Trophoblast cell (in vitro differentiated cells and primary cell): ENCODE data around the gene SPATA24.
"Not testable (repeated sequence)": the region's sequence is repeated elsewhere in the genome, so short reads cannot be mapped to it uniquely, and the experiment has no call there.

Experiments
- DNase-seq, 2 donors: peaks; one replicate each; pipeline ENCODE4 v3.0.0-alpha.2; 2016
- H2AFZ ChIP-seq: 2 replicates; pipeline ENCODE4 v1.6.1; 2013; ENCODE audit warnings: low read length, moderate library complexity, mild to moderate bottlenecking; ENCODE audit not compliant: insufficient read depth, poor library complexity
- H2AK5ac ChIP-seq: 2 replicates; pipeline ENCODE4 v1.6.1; 2013; ENCODE audit warnings: mild to moderate bottlenecking, low read length
- H2BK120ac ChIP-seq: 2 replicates; pipeline ENCODE4 v1.6.1; 2013; ENCODE audit warnings: low read length, mild to moderate bottlenecking, moderate library complexity; ENCODE audit not compliant: insufficient read depth, poor library complexity
- H2BK12ac ChIP-seq: 2 replicates; pipeline ENCODE4 v1.6.1; 2013; ENCODE audit warnings: mild to moderate bottlenecking, low read length, moderate library complexity
- H2BK5ac ChIP-seq: 2 replicates; pipeline ENCODE4 v1.6.1; 2013; ENCODE audit warnings: low read length, low read depth, moderate library complexity, mild to moderate bottlenecking; ENCODE audit not compliant: poor library complexity
- H3K14ac ChIP-seq: 2 replicates; pipeline ENCODE4 v1.6.1; 2013; ENCODE audit warnings: mild to moderate bottlenecking, low read length
- H3K18ac ChIP-seq: 2 replicates; pipeline ENCODE4 v1.6.1; 2013; ENCODE audit warnings: mild to moderate bottlenecking, low read length
- H3K23ac ChIP-seq: 2 replicates; pipeline ENCODE4 v1.6.1; 2013; ENCODE audit warnings: low read length
- H3K27ac ChIP-seq: 2 replicates; pipeline ENCODE4 v1.5.1; 2013; ENCODE audit warnings: low read depth, mild to moderate bottlenecking, inconsistent platforms, low read length, moderate library complexity
- H3K27me3 ChIP-seq: 2 replicates; pipeline ENCODE4 v1.6.1; 2013; ENCODE audit warnings: inconsistent platforms, mild to moderate bottlenecking, low read length, moderate library complexity; ENCODE audit not compliant: insufficient read depth
- H3K36me3 ChIP-seq, 2 experiments: 1 replicate in 1 of 2; 2 replicates in 1 of 2; pipeline ENCODE4 v1.6.1; 2013; ENCODE audit warnings: low read length in 2 of 2, mild to moderate bottlenecking in 2 of 2, moderate library complexity in 1 of 2; ENCODE audit not compliant: insufficient read depth in 2 of 2, control insufficient read depth in 1 of 2
- H3K4ac ChIP-seq: 2 replicates; pipeline ENCODE4 v1.6.1; 2013; ENCODE audit warnings: low read depth, mild to moderate bottlenecking, low read length, moderate library complexity
- H3K4me1 ChIP-seq, 2 experiments: 1 replicate in 1 of 2; 2 replicates in 1 of 2; pipeline ENCODE4 v1.6.1; 2013; ENCODE audit warnings: low read length in 2 of 2, mild to moderate bottlenecking in 2 of 2, moderate library complexity in 1 of 2; ENCODE audit not compliant: insufficient read depth in 2 of 2, control insufficient read depth in 1 of 2
- H3K4me2 ChIP-seq: 2 replicates; pipeline ENCODE4 v1.6.1; 2013; ENCODE audit warnings: inconsistent platforms, mild to moderate bottlenecking, low read length, moderate library complexity
- H3K4me3 ChIP-seq: 2 replicates; pipeline ENCODE4 v1.5.1; 2013; ENCODE audit warnings: mild to moderate bottlenecking, low read depth, low read length, inconsistent platforms
- H3K79me1 ChIP-seq: one replicate; pipeline ENCODE4 v1.6.1; 2013; ENCODE audit warnings: low read length
- H3K79me2 ChIP-seq: 2 replicates; pipeline ENCODE4 v1.6.1; 2013; ENCODE audit warnings: low read length, mild to moderate bottlenecking; ENCODE audit not compliant: control insufficient read depth, insufficient read depth, poor library complexity
- H3K9ac ChIP-seq: 2 replicates; pipeline ENCODE4 v1.6.1; 2013; ENCODE audit warnings: mild to moderate bottlenecking, low read length
- H3K9me3 ChIP-seq: 2 replicates; pipeline ENCODE4 v1.6.1; 2013; ENCODE audit warnings: low read depth, mild to moderate bottlenecking, control low read depth, inconsistent platforms, low read length; ENCODE audit not compliant: insufficient read depth
- H4K12ac ChIP-seq: 2 replicates; pipeline ENCODE4 v1.6.1; 2013; ENCODE audit warnings: low read depth, mild to moderate bottlenecking, low read length, moderate library complexity
- H4K8ac ChIP-seq: 2 replicates; pipeline ENCODE4 v1.6.1; 2013; ENCODE audit warnings: low read depth, mild to moderate bottlenecking, low read length, moderate library complexity
- H4K91ac ChIP-seq: one replicate; pipeline ENCODE4 v1.6.1; 2013; ENCODE audit warnings: low read depth, mild to moderate bottlenecking, low read length, moderate library complexity
- WGBS: extraction: QIAGEN DNeasy Blood & Tissue Kit; methylation state at CpG from one replicate; pipeline ENCODE4 v1.1.7; 2013; ENCODE audit warnings: missing lambda C conversion rate; ENCODE audit not compliant: insufficient read length, insufficient coverage; ENCODE audit errors: extremely low coverage; 5-methylcytosine and 5-hydroxymethylcytosine counted together

SPATA24 gene

DNA sequence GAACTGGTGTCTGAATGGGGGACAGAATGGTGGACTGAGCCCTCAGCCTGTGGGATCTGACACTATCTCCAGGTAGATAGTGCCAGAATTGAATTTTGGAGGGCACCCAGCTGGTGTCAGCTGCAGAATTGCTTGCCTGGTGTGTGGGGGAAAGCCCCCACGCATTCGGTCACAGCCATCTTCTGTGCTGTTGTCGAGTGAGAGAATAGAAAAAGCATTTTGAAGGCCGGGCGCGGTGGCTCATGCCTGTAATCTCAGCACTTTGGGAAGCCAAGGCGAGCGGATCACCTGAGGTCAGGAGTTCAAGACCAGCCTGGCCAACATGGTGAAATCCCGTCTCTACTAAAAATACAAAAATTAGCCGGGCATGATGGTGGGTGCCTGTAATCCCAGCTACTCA is 16.9 kb downstream of the SPATA24 start:
- not testable (repeated sequence) for H3K14ac ChIP-seq, H3K9me3 ChIP-seq, H3K9ac ChIP-seq, H4K12ac ChIP-seq, H3K36me3 ChIP-seq, H2BK12ac ChIP-seq, H3K4ac ChIP-seq, H3K27ac ChIP-seq, H2AFZ ChIP-seq, H4K8ac ChIP-seq, H2BK5ac ChIP-seq, H3K23ac ChIP-seq, H3K18ac ChIP-seq, H3K27me3 ChIP-seq, H3K4me2 ChIP-seq, H2AK5ac ChIP-seq, H3K79me1 ChIP-seq, H3K4me3 ChIP-seq, H2BK120ac ChIP-seq, DNase-seq, H3K79me2 ChIP-seq
- WGBS: no CpG with 5 or more reads among the region's 10 CpGs
- Histone ChIP-seq H3K4me1 (peaks cover 8 to 18% of the 10 kb centered on the region in 2 experiments), H4K91ac (peak overlapping the region; percentile 49)

DNA sequence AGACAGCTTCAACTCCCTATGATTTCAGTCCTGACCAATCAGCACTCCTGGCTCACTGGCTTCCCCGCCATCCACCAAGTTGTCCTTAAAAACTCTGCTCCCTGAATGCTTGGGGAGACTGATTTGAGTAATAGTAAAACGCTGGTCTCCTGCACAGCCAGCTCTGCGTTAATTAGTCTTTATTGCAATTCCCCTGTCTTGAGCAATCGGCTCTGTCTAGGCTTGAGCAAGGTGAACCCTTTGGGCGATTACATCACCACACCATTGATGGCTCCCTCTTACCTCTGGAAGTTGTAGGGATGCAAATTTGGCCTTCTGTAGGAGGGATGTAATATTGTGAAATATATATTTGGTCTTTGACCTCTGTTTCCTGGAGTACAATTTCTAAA is 17.8 kb downstream of the SPATA24 start:
- Histone ChIP-seq H3K36me3 (no peaks in the 10 kb centered on the region), H3K9ac (no peak overlapping the region), H3K4me3 (no peak overlapping the region), H3K4me1 (peaks cover 5 to 17% of the 10 kb centered on the region in 2 experiments), H3K27ac (peak overlapping the region; percentile 40), H2AK5ac (no peak overlapping the region), H3K18ac (no peak overlapping the region), H3K14ac (no peak overlapping the region), H3K23ac (no peak overlapping the region), H3K4ac (no peak overlapping the region), H2BK12ac (no peak overlapping the region), H4K8ac (no peak overlapping the region), H4K91ac (no peak overlapping the region), H3K79me1 (peaks cover 5% of the 10 kb centered on the region), H3K27me3 (no peaks in the 10 kb centered on the region), H3K79me2 (no peaks in the 10 kb centered on the region), H2BK120ac (peak overlapping the region; percentile 5), H3K4me2 (no peak overlapping the region), H4K12ac (no peak overlapping the region), H2AFZ (no peak overlapping the region), H3K9me3 (no peaks in the 10 kb centered on the region), H2BK5ac (no peak overlapping the region)
- peak in 1 of 2 donors; percentile 30 for DNase-seq
- WGBS: no CpG with 5 or more reads among the region's 5 CpGs

DNA sequence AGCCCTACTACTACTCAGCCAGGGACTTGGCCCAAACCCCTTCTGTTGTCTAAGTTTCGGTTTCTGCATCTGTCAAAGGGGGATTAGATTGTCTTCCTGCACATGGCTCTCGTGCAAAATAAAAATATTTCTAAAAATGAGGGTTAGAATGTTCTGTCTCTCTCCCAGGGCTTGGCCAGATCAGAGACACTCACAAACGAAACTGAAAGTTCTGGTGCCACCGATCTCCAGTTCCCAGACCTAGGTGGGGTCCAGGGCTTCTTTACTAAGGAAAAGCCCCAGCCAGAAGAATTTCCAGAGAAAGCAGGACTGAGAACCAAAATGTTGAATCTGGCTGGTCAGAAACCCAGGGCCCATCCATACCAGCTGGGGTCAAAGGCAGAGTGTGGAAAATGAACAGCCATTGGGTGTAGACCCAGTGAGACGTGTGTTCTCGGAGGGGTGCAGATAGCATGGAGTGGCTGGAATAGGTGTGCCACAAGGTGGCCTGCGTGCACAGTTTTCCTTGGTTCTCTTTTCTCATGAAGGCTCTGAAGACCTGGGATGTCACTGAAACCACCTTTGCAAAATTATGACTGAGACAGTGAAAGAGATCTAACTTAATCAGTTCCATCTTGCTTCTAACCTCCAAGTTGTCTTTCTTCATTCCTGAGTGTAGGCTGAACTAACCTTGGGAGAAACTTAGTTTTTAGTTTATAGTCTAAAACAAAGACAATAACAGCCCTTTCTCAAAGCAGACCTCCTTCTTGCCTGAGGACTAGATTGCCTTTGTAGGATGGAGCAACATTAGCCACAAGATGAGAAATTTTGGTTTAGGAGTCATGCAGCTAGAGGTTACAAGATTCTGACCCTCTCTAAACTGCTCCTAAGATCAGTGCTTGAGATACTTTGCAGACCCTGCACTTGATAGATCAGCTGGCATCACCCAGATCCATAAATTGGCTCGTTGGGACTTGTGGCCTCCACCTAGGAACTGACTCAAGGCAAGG is 18.5 kb downstream of the SPATA24 start:
- Histone ChIP-seq H3K4ac (no peak overlapping the region), H3K14ac (no peak overlapping the region), H3K9ac (no peak overlapping the region), H2AK5ac (no peak overlapping the region), H3K4me1 (peaks cover 5 to 17% of the 10 kb centered on the region in 2 experiments), H3K4me3 (no peak overlapping the region), H2BK120ac (peak overlapping the region; percentile 54), H3K4me2 (no peak overlapping the region), H4K91ac (peak overlapping the region; percentile 59), H3K9me3 (no peaks in the 10 kb centered on the region), H3K79me1 (peaks cover 5% of the 10 kb centered on the region), H3K27me3 (no peaks in the 10 kb centered on the region), H3K27ac (peak overlapping the region; percentile 40), H3K18ac (no peak overlapping the region), H4K8ac (no peak overlapping the region), H2BK12ac (no peak overlapping the region), H2AFZ (no peak overlapping the region), H3K79me2 (no peaks in the 10 kb centered on the region), H2BK5ac (peak overlapping the region; percentile 29), H4K12ac (no peak overlapping the region), H3K36me3 (no peaks in the 10 kb centered on the region), H3K23ac (no peak overlapping the region)
- peak; percentile 21 to 65 for DNase-seq
- no CpG with 5 or more reads among the region's 8 CpGs for WGBS

DNA sequence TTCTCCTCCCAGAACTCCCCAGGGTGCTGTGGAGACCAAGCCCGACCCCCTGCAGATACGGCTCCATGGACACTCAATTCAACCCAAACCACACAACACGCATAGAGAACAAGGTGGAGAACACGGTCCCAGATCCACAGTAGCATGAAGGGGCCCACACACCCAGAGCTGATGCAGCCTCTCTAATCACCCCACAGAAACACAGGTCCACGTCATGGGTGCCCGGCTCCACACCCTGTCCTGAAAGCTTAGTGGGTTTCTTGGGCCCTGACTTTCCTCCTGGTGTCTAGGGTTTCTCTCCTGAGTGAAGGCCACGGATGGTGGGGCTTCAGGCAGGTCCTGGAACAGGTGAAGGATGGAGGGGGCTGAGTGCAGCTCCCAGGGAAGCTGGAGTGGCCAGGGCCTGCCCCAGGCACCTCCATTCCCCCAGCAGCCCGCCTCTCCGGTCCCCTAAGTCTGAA is 19.3 kb downstream of the SPATA24 start:
- Histone ChIP-seq H3K27me3 (no peaks in the 10 kb centered on the region), H4K12ac (no peak overlapping the region), H3K14ac (no peak overlapping the region), H3K9ac (no peak overlapping the region), H4K8ac (no peak overlapping the region), H3K79me1 (peaks cover 5% of the 10 kb centered on the region), H3K4me2 (no peak overlapping the region), H2BK5ac (no peak overlapping the region), H3K4me3 (no peak overlapping the region), H3K36me3 (no peaks in the 10 kb centered on the region), H3K18ac (no peak overlapping the region), H2AK5ac (no peak overlapping the region), H3K4ac (no peak overlapping the region), H3K27ac (no peak overlapping the region), H2BK12ac (no peak overlapping the region), H4K91ac (peak overlapping the region; percentile 59), H2AFZ (peak overlapping the region; percentile 11), H2BK120ac (peak overlapping the region; percentile 54), H3K9me3 (no peaks in the 10 kb centered on the region), H3K23ac (no peak overlapping the region), H3K79me2 (no peaks in the 10 kb centered on the region), H3K4me1 (peaks cover 5 to 17% of the 10 kb centered on the region in 2 experiments)
- DNase-seq: no peak
- no CpG with 5 or more reads among the region's 9 CpGs for WGBS
